Measurements from ENCODE around the gene GRK4. TPM values are rescaled to one million over a fixed set of nuclear protein-coding genes. Genes with fewer than 3 reads are reported as not detected.

GRK4 gene
- total RNA-seq, 2 donors from 2014 or later, result 7.0 to 8.2 TPM

- peaks cover 53% of the 10 kb centered on the region for H3K36me3 ChIP-seq
- no peak overlapping the region for H3K4me3 ChIP-seq
- peaks cover 0 to 10% of the 10 kb centered on the region in 2 donors for H3K4me1 ChIP-seq
- no peaks in the 10 kb centered on the region for H3K27me3 ChIP-seq
- no peaks in the 10 kb centered on the region for H3K9me3 ChIP-seq
- H3K27ac ChIP-seq, result no peak overlapping the region
- TF ChIP-seq, protein P1, sequence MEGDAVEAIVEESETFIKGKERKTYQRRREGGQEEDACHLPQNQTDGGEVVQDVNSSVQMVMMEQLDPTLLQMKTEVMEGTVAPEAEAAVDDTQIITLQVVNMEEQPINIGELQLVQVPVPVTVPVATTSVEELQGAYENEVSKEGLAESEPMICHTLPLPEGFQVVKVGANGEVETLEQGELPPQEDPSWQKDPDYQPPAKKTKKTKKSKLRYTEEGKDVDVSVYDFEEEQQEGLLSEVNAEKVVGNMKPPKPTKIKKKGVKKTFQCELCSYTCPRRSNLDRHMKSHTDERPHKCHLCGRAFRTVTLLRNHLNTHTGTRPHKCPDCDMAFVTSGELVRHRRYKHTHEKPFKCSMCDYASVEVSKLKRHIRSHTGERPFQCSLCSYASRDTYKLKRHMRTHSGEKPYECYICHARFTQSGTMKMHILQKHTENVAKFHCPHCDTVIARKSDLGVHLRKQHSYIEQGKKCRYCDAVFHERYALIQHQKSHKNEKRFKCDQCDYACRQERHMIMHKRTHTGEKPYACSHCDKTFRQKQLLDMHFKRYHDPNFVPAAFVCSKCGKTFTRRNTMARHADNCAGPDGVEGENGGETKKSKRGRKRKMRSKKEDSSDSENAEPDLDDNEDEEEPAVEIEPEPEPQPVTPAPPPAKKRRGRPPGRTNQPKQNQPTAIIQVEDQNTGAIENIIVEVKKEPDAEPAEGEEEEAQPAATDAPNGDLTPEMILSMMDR (IDR thresholded peaks at IDR 0.05), result no peak
- no peak for DNase-seq (ENCODE audit: low spot score)
Measured at GRCh38 chr4:2923141-2923551, 40.2 kb upstream of the GRK4 start.

DNA sequence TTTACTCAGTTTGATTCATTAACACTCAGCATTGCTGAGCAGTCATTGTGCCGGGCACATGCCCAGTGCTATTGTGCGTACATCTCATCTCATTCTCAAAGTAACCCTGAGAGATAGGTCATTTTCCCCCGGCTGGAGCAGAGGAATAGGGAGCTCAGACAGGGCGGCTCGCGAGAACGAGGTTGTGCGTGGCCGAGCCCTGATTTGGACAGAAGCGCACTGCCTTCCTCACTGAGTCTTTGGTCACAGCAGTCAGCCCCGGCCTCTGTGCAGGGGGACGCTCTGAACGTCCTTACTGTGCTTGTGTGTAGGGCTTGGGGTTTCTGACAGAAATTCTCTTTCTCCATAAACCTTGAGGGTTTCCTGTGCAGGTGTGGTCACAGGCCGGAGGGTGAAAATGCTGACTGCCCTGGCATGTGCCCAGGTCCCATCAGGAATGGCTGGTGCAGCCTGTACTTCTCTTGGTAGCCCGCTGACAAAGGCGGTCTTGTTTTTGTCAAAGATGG is 39.6 kb upstream of the GRK4 start:
- TF ChIP-seq, protein P1 (IDR thresholded peaks at IDR 0.05), result no peak
- DNase-seq (ENCODE audit: low spot score), result no peak
- peaks cover 59% of the 10 kb centered on the region for H3K36me3 ChIP-seq
- H3K4me3 ChIP-seq, result no peak overlapping the region
- H3K27ac ChIP-seq, result no peak overlapping the region
- H3K27me3 ChIP-seq, result no peaks in the 10 kb centered on the region
- no peaks in the 10 kb centered on the region for H3K9me3 ChIP-seq
- peaks cover 0 to 10% of the 10 kb centered on the region in 2 donors for H3K4me1 ChIP-seq

DNA sequence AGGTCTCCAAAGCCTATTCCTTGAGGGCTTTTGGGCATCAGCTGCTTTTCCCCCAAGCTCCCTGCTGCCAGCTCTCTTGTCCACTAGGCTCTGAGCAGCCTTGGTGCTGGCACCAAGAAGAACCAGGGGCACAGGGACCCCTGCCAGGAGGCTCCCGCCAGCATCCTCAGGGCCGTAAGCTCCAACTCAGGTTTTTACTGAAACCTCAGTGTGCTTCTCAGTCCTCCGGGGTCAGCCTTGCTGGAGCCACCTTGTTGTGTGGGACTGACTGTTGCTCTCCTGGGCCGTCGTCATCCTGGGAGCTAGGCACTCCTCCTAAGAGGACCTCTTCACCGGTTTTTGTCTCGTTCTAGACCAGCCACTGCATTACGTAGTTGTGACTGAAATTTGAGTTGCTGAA is 39.1 kb upstream of the GRK4 start:
- no peaks in the 10 kb centered on the region for H3K9me3 ChIP-seq
- DNase-seq (ENCODE audit: low spot score), result no peak
- H3K27me3 ChIP-seq, result no peaks in the 10 kb centered on the region
- peaks cover 65% of the 10 kb centered on the region for H3K36me3 ChIP-seq
- H3K4me3 ChIP-seq, result no peak overlapping the region
- H3K27ac ChIP-seq, result no peak overlapping the region
- peaks cover 0 to 10% of the 10 kb centered on the region in 2 donors for H3K4me1 ChIP-seq
- TF ChIP-seq, protein P1 (IDR thresholded peaks at IDR 0.05), result no peak

- Histone ChIP-seq H3K27ac (no peak overlapping the region), H3K36me3 (peaks cover 70% of the 10 kb centered on the region), H3K4me3 (no peak overlapping the region), H3K4me1 (peaks cover 0 to 10% of the 10 kb centered on the region in 2 donors), H3K9me3 (no peaks in the 10 kb centered on the region), H3K27me3 (no peaks in the 10 kb centered on the region)
- DNase-seq (ENCODE audit: low spot score), result no peak
- TF ChIP-seq, protein P1 (IDR thresholded peaks at IDR 0.05), result no peak
Measured at GRCh38 chr4:2924765-2925301, 38.5 kb upstream of the GRK4 start.

DNA sequence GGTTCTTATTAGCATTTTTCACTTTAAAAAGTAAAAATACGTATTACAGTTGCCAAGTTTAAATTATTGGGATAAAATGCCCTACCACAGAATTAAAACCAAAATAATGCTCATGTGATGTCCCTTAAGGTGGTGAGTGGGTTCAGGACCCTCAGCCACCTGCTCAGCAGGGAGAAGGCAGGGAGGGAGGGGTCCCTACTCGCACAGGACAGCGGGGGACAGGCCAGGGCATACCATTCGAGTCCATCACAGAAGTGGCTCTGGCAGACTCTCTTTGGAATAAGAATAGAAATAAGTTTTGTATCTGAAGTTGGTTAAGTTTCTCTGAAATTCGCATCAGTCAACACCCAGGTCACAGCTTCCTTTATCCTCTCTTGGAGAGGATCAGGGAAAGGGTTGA is 37.9 kb upstream of the GRK4 start:
- Histone ChIP-seq H3K4me1 (peaks cover 0 to 11% of the 10 kb centered on the region in 2 donors), H3K27ac (no peak overlapping the region), H3K27me3 (no peaks in the 10 kb centered on the region), H3K4me3 (no peak overlapping the region), H3K36me3 (peaks cover 76% of the 10 kb centered on the region), H3K9me3 (no peaks in the 10 kb centered on the region)
- TF ChIP-seq, protein P1 (IDR thresholded peaks at IDR 0.05), result no peak
- no peak for DNase-seq (ENCODE audit: low spot score)
